ENCODE measurements around the gene ERLIN1.

ERLIN1 gene

DNA sequence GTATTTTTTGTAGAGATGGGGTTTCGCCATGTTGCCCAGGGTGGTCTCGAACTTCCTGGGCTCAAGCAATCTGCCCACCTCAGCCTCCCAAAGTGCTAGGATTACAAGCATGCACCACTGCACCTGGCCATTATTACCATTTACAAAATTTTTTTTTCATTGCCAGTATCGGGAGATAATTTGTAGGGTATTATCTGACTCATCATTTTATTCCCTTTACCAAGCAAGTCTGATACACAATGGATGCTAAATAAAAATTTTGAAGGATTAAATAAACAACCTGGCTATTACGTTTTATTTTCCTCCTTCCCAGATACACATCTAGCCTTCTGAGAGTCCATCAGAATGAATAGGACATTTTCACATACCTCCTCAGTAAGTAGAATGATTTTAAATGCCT is 66.1 kb downstream of the ERLIN1 start:
- Histone ChIP-seq H3K36me3 (no peaks in the 10 kb centered on the region), H3K9me3 (replicated peaks in 1 of 11) (no peaks in the 10 kb centered on the region), H3K4me3 (no peak overlapping the region), H3K4me1 (peaks cover 6 to 11% (median 9%) of the 10 kb centered on the region in 10 experiments; a peak in 16 of 20 replicates), H4K20me1 (no peaks in the 10 kb centered on the region), H3K4me2 (no peak overlapping the region), H3K27me3 (no peaks in the 10 kb centered on the region), H3K27ac (no peak overlapping the region), H3K9ac (no peak overlapping the region)
- TF ChIP-seq Cebpa-rat (IDR thresholded peaks at IDR 0.05), result no peak

- H3K9ac ChIP-seq, result no peak overlapping the region
- H3K4me1 ChIP-seq, result peaks cover 0 to 7% (median 0%) of the 10 kb centered on the region in 10 experiments; a peak in 4 of 20 replicates
- H3K4me3 ChIP-seq, result no peak overlapping the region
- no peak overlapping the region for H3K4me2 ChIP-seq
- no peak overlapping the region for H3K27ac ChIP-seq
- H4K20me1 ChIP-seq, result no peaks in the 10 kb centered on the region
- no peaks in the 10 kb centered on the region for H3K9me3 ChIP-seq (replicated peaks in 1 of 11)
- TF ChIP-seq Cebpa-rat (IDR thresholded peaks at IDR 0.05), result no peak
- no peaks in the 10 kb centered on the region for H3K27me3 ChIP-seq
- H3K36me3 ChIP-seq, result no peaks in the 10 kb centered on the region
Measured at GRCh38 chr10:100114976-100115770, 70.7 kb downstream of the ERLIN1 start.

DNA sequence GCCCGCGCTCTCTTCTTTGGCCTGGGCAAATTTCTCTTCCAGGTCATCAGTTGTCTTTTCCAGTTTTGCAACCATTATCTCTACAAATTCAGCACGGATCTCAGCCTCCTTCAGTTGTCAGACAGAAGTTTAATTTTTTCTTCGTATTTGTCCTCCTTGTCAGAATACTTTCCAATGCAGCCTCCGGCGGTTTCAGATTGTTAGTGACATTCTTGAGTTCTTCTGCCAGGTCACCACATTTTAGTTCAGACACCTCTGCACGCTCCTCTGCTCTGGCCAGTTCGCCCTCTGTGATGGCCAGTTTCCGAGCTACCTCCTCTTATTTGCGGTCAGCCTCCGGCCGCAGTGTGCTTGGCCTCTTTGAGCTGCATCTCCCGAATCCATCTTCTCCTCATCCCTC is 71.4 kb downstream of the ERLIN1 start:
- Histone ChIP-seq H3K27ac (no peak overlapping the region), H3K4me2 (no peak overlapping the region), H3K36me3 (no peaks in the 10 kb centered on the region), H3K4me1 (peaks cover 0 to 7% (median 0%) of the 10 kb centered on the region in 10 experiments; a peak in 4 of 20 replicates), H3K27me3 (no peaks in the 10 kb centered on the region), H3K4me3 (no peak overlapping the region), H3K9me3 (replicated peaks in 1 of 11) (no peaks in the 10 kb centered on the region), H4K20me1 (no peaks in the 10 kb centered on the region), H3K9ac (no peak overlapping the region)
- TF ChIP-seq Cebpa-rat (IDR thresholded peaks at IDR 0.05), result no peak

- no peaks in the 10 kb centered on the region for H3K27me3 ChIP-seq
- peaks cover 0 to 7% (median 0%) of the 10 kb centered on the region in 10 experiments; a peak in 4 of 20 replicates for H3K4me1 ChIP-seq
- no peaks in the 10 kb centered on the region for H4K20me1 ChIP-seq
- H3K4me3 ChIP-seq, result no peak overlapping the region
- no peak overlapping the region for H3K27ac ChIP-seq
- no peak overlapping the region for H3K9ac ChIP-seq
- TF ChIP-seq Cebpa-rat (IDR thresholded peaks at IDR 0.05), result no peak
- peaks cover 0 to 7% (median 5%) of the 10 kb centered on the region in 11 experiments; a peak in 14 of 22 replicates for H3K9me3 ChIP-seq (replicated peaks in 1 of 11)
- H3K36me3 ChIP-seq, result no peaks in the 10 kb centered on the region
- H3K4me2 ChIP-seq, result no peak overlapping the region
Measured at GRCh38 chr10:100109670-100110069, 76.2 kb downstream of the ERLIN1 start.

GRCh38 chr10:100106865-100107264 is 79.0 kb downstream of the ERLIN1 start:
- Histone ChIP-seq H3K36me3 (no peaks in the 10 kb centered on the region), H3K4me3 (no peak overlapping the region), H3K9ac (no peak overlapping the region), H3K4me2 (no peak overlapping the region), H3K9me3 (replicated peaks in 1 of 11) (peaks cover 14 to 27% (median 21%) of the 10 kb centered on the region in 11 experiments; a peak in 21 of 22 replicates), H4K20me1 (no peaks in the 10 kb centered on the region), H3K4me1 (no peaks in the 10 kb centered on the region), H3K27ac (no peak overlapping the region), H3K27me3 (no peaks in the 10 kb centered on the region)
- no peak for TF ChIP-seq Cebpa-rat (IDR thresholded peaks at IDR 0.05)

DNA sequence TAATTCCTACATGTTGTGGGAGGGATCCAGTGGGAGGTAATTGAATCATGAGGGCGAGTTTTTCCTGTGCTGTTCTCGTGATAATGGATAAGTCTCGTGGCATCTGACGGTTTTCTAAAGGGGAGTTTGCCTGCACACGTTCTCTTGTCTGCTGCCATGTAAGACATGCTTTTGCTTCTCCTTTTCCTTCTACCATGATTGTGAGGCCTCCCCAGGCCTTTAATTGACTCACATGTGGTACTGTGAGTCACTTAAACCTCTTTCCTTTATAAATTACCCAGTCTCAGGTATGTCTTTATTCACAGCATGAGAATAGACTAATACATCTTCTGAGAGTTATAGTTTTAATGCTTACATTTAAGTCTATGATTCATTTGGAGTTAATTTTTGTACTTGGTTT is 81.5 kb downstream of the ERLIN1 start:
- no peak for TF ChIP-seq Cebpa-rat (IDR thresholded peaks at IDR 0.05)
- no peak overlapping the region for H3K9ac ChIP-seq
- H3K4me2 ChIP-seq, result no peak overlapping the region
- H3K9me3 ChIP-seq (replicated peaks in 1 of 11), result peaks cover 14 to 27% (median 21%) of the 10 kb centered on the region in 11 experiments; a peak in 21 of 22 replicates
- peaks cover 0 to 6% (median 0%) of the 10 kb centered on the region in 10 experiments; a peak in 1 of 20 replicates for H3K4me1 ChIP-seq
- no peak overlapping the region for H3K27ac ChIP-seq
- H4K20me1 ChIP-seq, result no peaks in the 10 kb centered on the region
- no peaks in the 10 kb centered on the region for H3K36me3 ChIP-seq
- H3K27me3 ChIP-seq, result no peaks in the 10 kb centered on the region
- no peak overlapping the region for H3K4me3 ChIP-seq

GRCh38 chr10:100103581-100103980 is 82.2 kb downstream of the ERLIN1 start:
- Histone ChIP-seq H3K36me3 (no peaks in the 10 kb centered on the region), H3K4me3 (no peak overlapping the region), H3K27me3 (no peaks in the 10 kb centered on the region), H3K9me3 (replicated peaks in 1 of 11) (peaks cover 14 to 27% (median 22%) of the 10 kb centered on the region in 11 experiments; a peak in 21 of 22 replicates), H3K4me1 (peaks cover 0 to 6% (median 0%) of the 10 kb centered on the region in 10 experiments; a peak in 1 of 20 replicates), H3K4me2 (no peak overlapping the region), H3K9ac (no peak overlapping the region), H4K20me1 (no peaks in the 10 kb centered on the region), H3K27ac (no peak overlapping the region)
- TF ChIP-seq Cebpa-rat (IDR thresholded peaks at IDR 0.05), result no peak

DNA sequence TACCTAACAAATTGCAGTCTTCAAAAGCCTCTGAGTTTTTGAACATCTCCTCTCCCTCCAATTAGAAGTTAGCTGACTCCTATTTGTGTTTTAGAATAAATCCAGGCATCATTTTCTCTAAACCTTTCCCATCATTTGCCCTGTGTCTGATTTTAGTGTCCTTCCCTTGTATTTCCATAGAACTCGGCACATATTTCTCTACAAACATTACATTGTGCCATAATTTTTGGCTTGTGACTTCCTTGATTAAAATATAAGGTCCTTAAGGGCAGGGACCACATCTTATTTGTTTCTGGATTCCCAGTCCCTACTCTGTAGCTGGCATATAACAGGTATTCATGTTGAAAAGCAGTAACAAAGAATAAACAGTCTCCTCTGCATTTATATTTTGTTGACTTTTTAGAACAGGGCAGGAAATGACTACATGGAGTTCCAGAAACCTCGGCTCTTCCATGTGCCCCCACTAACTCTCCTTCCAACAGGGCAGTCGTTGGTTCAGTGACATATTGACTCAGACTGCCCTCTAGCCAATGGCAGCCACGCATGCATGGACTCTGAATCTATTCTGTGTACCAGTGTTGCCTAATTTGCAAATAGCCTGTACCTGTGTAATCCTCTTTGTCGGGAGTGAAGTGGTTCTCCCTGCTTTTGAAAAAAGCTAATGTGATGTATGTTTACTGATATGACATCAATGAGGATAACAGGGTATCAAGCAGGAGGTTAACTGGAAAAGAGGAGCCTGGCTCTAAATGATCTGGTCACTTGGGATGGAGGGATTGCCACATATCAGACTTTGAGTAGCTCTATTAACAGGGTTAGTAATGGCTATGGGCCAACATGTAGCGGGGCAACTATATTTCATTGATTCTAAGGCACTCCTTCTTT is 84.4 kb downstream of the ERLIN1 start:
- Histone ChIP-seq H3K4me2 (no peak overlapping the region), H3K9me3 (replicated peaks in 1 of 11) (peaks cover 14 to 28% (median 24%) of the 10 kb centered on the region in 11 experiments; a peak in 21 of 22 replicates), H3K27me3 (no peaks in the 10 kb centered on the region), H3K4me1 (peaks cover 0 to 6% (median 0%) of the 10 kb centered on the region in 10 experiments; a peak in 1 of 20 replicates), H3K27ac (no peak overlapping the region), H3K9ac (no peak overlapping the region), H3K36me3 (no peaks in the 10 kb centered on the region), H3K4me3 (no peak overlapping the region), H4K20me1 (no peaks in the 10 kb centered on the region)
- no peak for TF ChIP-seq Cebpa-rat (IDR thresholded peaks at IDR 0.05)

- peaks cover 0 to 6% (median 0%) of the 10 kb centered on the region in 10 experiments; a peak in 1 of 20 replicates for H3K4me1 ChIP-seq
- H3K4me3 ChIP-seq, result no peak overlapping the region
Measured at GRCh38 chr10:100100651-100101184, 85.1 kb downstream of the ERLIN1 start.

More at GRCh38 chr10:100100651-100101184, 85.1 kb downstream of the ERLIN1 start:
- H3K9me3 ChIP-seq (replicated peaks in 1 of 11), result peaks cover 14 to 32% (median 24%) of the 10 kb centered on the region in 11 experiments; a peak in 21 of 22 replicates
- no peaks in the 10 kb centered on the region for H3K36me3 ChIP-seq
- no peak overlapping the region for H3K27ac ChIP-seq
- peak overlapping the region in 1 of 11 experiments; percentile 24; a peak in 1 of 22 replicates for H3K4me2 ChIP-seq
- no peaks in the 10 kb centered on the region for H4K20me1 ChIP-seq
- TF ChIP-seq Cebpa-rat (IDR thresholded peaks at IDR 0.05), result no peak
- no peaks in the 10 kb centered on the region for H3K27me3 ChIP-seq
- H3K9ac ChIP-seq, result no peak overlapping the region
